HepG2 (cell line): Measurements from ENCODE around the gene HEXD. TPM values are rescaled to one million over a fixed set of nuclear protein-coding genes. Genes with fewer than 3 reads are reported as not detected.

Source experiments
- ARNTL ChIP-seq: sonication (generic); formaldehyde crosslinking; IDR thresholded peaks from 2 replicates; pipeline ENCODE4 v1.4.0; 2020; ENCODE audit warnings: mild to moderate bottlenecking, missing genetic modification reagents
- ATF7-NPFF ChIP-seq: sonication (generic); formaldehyde crosslinking; IDR thresholded peaks from 2 replicates; pipeline ENCODE4 v1.8.1; 2023; ENCODE audit warnings: mild to moderate bottlenecking, low read depth, missing genetic modification reagents, moderate library complexity
- CREB3 ChIP-seq: sonication (generic); formaldehyde crosslinking; IDR thresholded peaks from 2 replicates; pipeline ENCODE4 v1.5.0; 2020; ENCODE audit warnings: missing genetic modification reagents
- DMTF1 ChIP-seq: sonication (generic); formaldehyde crosslinking; IDR thresholded peaks from 2 replicates; pipeline ENCODE4 v1.4.0; 2020; ENCODE audit warnings: mild to moderate bottlenecking, missing genetic modification reagents
- FOXA1 ChIP-seq, 2 experiments: fragments of 450-650 bp in 1 of 2; sonication (generic) in 1 of 2; formaldehyde crosslinking in 1 of 2; IDR thresholded peaks; 2 replicates each; pipeline versions ENCODE4 v1.4.0 to v1.6.1; 2016 to 2020; ENCODE audit warnings: missing genetic modification reagents in 1 of 2
- HDAC1 ChIP-seq: sonication (generic); formaldehyde crosslinking; IDR thresholded peaks from 2 replicates; pipeline ENCODE4 v1.5.1; 2020; ENCODE audit warnings: mild to moderate bottlenecking, missing genetic modification reagents
- KDM1A ChIP-seq: IDR thresholded peaks from 2 replicates; pipeline ENCODE4 v1.6.1; 2016; ENCODE audit warnings: missing compliant biosample characterization
- KMT2B ChIP-seq: IDR thresholded peaks from 2 replicates; pipeline ENCODE4 v1.6.1; 2016; ENCODE audit warnings: missing genetic modification reagents, missing compliant biosample characterization
- LCORL ChIP-seq, 2 experiments: fragments of 450-650 bp in 1 of 2; sonication (generic) in 1 of 2; formaldehyde crosslinking in 1 of 2; IDR thresholded peaks; 2 replicates each; pipeline versions ENCODE4 v1.5.0 to v1.6.1; 2017 to 2020; ENCODE audit warnings: antibody characterized with exemption in 1 of 2, missing genetic modification reagents in 1 of 2
- MIER2 ChIP-seq: IDR thresholded peaks from 2 replicates; pipeline ENCODE4 v1.6.1; 2016; ENCODE audit warnings: missing biosample characterization, missing genetic modification reagents
- NFIB ChIP-seq: sonication (generic); formaldehyde crosslinking; IDR thresholded peaks from 2 replicates; pipeline ENCODE4 v1.9.0; 2021; ENCODE audit warnings: missing genetic modification reagents, mild to moderate bottlenecking, borderline replicate concordance
- ZBTB46 ChIP-seq: sonication (generic); formaldehyde crosslinking; IDR thresholded peaks from 2 replicates; pipeline ENCODE4 v1.4.0; 2020; ENCODE audit warnings: mild to moderate bottlenecking, missing genetic modification reagents, borderline replicate concordance
- ZMAT3 ChIP-seq: sonication (generic); formaldehyde crosslinking; conservative IDR thresholded peaks from 2 replicates; pipeline ENCODE4 v1.7.0; 2021; ENCODE audit warnings: missing genetic modification reagents
- ZNF230 ChIP-seq: sonication (generic); formaldehyde crosslinking; IDR thresholded peaks from 2 replicates; pipeline ENCODE4 v1.4.0; 2020; ENCODE audit warnings: mild to moderate bottlenecking, missing genetic modification reagents
- ZNF280D ChIP-seq: sonication (generic); formaldehyde crosslinking; IDR thresholded peaks from 2 replicates; pipeline ENCODE4 v1.5.1; 2020; ENCODE audit warnings: mild to moderate bottlenecking, missing genetic modification reagents
- ZNF354B ChIP-seq: sonication (generic); formaldehyde crosslinking; IDR thresholded peaks from 2 replicates; pipeline ENCODE4 v1.8.0; 2022; ENCODE audit warnings: mild to moderate bottlenecking, missing genetic modification reagents
- ZNF460 ChIP-seq: sonication (generic); formaldehyde crosslinking; IDR thresholded peaks from 2 replicates; pipeline ENCODE4 v1.5.1; 2020; ENCODE audit warnings: missing genetic modification reagents, mild to moderate bottlenecking, borderline replicate concordance
- ZNF556 ChIP-seq: sonication (generic); formaldehyde crosslinking; IDR thresholded peaks from 2 replicates; pipeline ENCODE4 v1.4.0; 2020; ENCODE audit warnings: mild to moderate bottlenecking, missing genetic modification reagents, borderline replicate concordance
- ZNF619 ChIP-seq: sonication (generic); formaldehyde crosslinking; IDR thresholded peaks from 2 replicates; pipeline ENCODE4 v1.4.0; 2020; ENCODE audit warnings: mild to moderate bottlenecking, missing genetic modification reagents
- ZNF776 ChIP-seq: sonication (generic); formaldehyde crosslinking; IDR thresholded peaks from 2 replicates; pipeline ENCODE4 v1.4.0; 2020; ENCODE audit warnings: mild to moderate bottlenecking, missing genetic modification reagents
- polyA plus RNA-seq, 8 experiments: library from polyadenylated mRNA; depleted of rRNA in 3 of 8; stranded (reverse) in 7 of 8; unstranded in 1 of 8; fragments of >200 nt; fragmentation: Illumina TruSeq in 4 of 8; extraction: Trizol in 4 of 8; gene quantifications; 2 replicates each; pipeline versions ENCODE4 v1.2.1 to v1.2.3, GENCODE V29; 2011 to 2016; ENCODE audit warnings: low read depth in 4 of 8, missing spikeins in 1 of 8, mixed read lengths in 1 of 8; ENCODE audit not compliant: insufficient read depth in 1 of 8
- total RNA-seq, 5 experiments: library from RNA; depleted of rRNA; stranded (reverse); fragments of >200 nt; fragmentation: Illumina TruSeq; extraction: Trizol; gene quantifications; 2 replicates each; pipeline ENCODE4 v1.2.3, GENCODE V29; 2016; ENCODE audit warnings: low read depth in 1 of 5

The HEXD gene
- total and polyA plus RNA-seq, 2 of the 13 experiments (the other 11 are each of a cell fraction or from before 2014, with no cell fraction given), result 22.3 to 41.8 TPM

- no peak for TF ChIP-seq LCORL (IDR thresholded peaks at IDR 0.05)
- TF ChIP-seq LCORL (CRISPR knock-in tag; IDR thresholded peaks at IDR 0.05), result peak; percentile 88
- TF ChIP-seq ZNF556 (CRISPR knock-in tag), result peak; percentile 73; the same call in 1 of the 2 replicates
- TF ChIP-seq ZNF619 (CRISPR knock-in tag), result peak; percentile 87
- peak; percentile 80; the same call in 1 of the 2 replicates for TF ChIP-seq ZNF280D (CRISPR knock-in tag)
- peak; percentile 65; the same call in 1 of the 2 replicates for TF ChIP-seq DMTF1
- peak; percentile 91 for TF ChIP-seq ATF7-NPFF
- peak; percentile 98 for TF ChIP-seq ZNF230 (CRISPR knock-in tag)
- TF ChIP-seq CREB3 (CRISPR knock-in tag), result 0 out of 2 replicates have a peak, but pooled peaks have one; percentile 86
- peak; percentile 88 for TF ChIP-seq KMT2B (CRISPR knock-in tag)
- peak; percentile 85; the same call in 1 of the 2 replicates for TF ChIP-seq ZNF354B (CRISPR knock-in tag)
- no peak for TF ChIP-seq FOXA1 (IDR thresholded peaks at IDR 0.05)
- TF ChIP-seq FOXA1 (CRISPR knock-in tag; IDR thresholded peaks at IDR 0.05), result no peak
- peak; percentile 76 for TF ChIP-seq HDAC1 (CRISPR knock-in tag)
- peak; percentile 86; the same call in 1 of the 2 replicates for TF ChIP-seq ZMAT3 (CRISPR knock-in tag)
- peak; percentile 89 for TF ChIP-seq ARNTL (CRISPR knock-in tag)
- TF ChIP-seq NFIB (CRISPR knock-in tag), result peak; percentile 72; the same call in 1 of the 2 replicates
- no peak for TF ChIP-seq ZNF460 (CRISPR knock-in tag)
- TF ChIP-seq MIER2 (CRISPR knock-in tag), result peak; percentile 77; the same call in 1 of the 2 replicates
- no peak for TF ChIP-seq KDM1A (CRISPR knock-in tag)
- peak; percentile 95; the same call in 1 of the 2 replicates for TF ChIP-seq ZNF776
- peak; percentile 90; the same call in 1 of the 2 replicates for TF ChIP-seq ZBTB46 (CRISPR knock-in tag)
These were observed 47.4 kb upstream of the HEXD start (continued) for GRCh38 chr17:82370471-82371332.
